ENCODE results near the gene BACE1.

Gene BACE1

GRCh38 chr11:117305145-117305544, 10.9 kb downstream of the BACE1 start:
- DNase-seq = no peak

- peak; percentile 65 for DNase-seq
Observed at GRCh38 chr11:117303646-117304315, 12.3 kb downstream of the BACE1 start.

- DNase-seq = no peak
Observed at GRCh38 chr11:117303101-117303500, 13.0 kb downstream of the BACE1 start.

- DNase-seq = no peak
Observed at GRCh38 chr11:117302228-117302627, 13.8 kb downstream of the BACE1 start.

- DNase-seq = no peak
Observed at GRCh38 chr11:117300773-117301172, 15.3 kb downstream of the BACE1 start.

GRCh38 chr11:117300283-117300663, 15.8 kb downstream of the BACE1 start:
- no peak for DNase-seq

GRCh38 chr11:117299351-117300282, 16.4 kb downstream of the BACE1 start:
- DNase-seq = no peak

GRCh38 chr11:117298195-117298594, 17.9 kb downstream of the BACE1 start:
- DNase-seq = no peak

- no peak for DNase-seq
Observed at GRCh38 chr11:117296881-117297280, 19.2 kb downstream of the BACE1 start.

GRCh38 chr11:117295438-117296137, 20.5 kb downstream of the BACE1 start:
- no peak for DNase-seq

- DNase-seq = no peak
Observed at GRCh38 chr11:117292616-117293015, 23.4 kb downstream of the BACE1 start.

- DNase-seq = no peak
Observed at GRCh38 chr11:117290809-117291396, 25.2 kb downstream of the BACE1 start, which contains the start of gene BACE1-AS. Gene BACE1-AS (plus strand): TSS chr11:117291346.

GRCh38 chr11:117289795-117290194, 26.3 kb downstream of the BACE1 start:
- no peak for DNase-seq

- DNase-seq = no peak
Observed at GRCh38 chr11:117287668-117288067, 28.4 kb downstream of the BACE1 start.

- no peak for DNase-seq
Observed at GRCh38 chr11:117286588-117286987, 29.5 kb downstream of the BACE1 start.

- no peak for DNase-seq
Observed at GRCh38 chr11:117284053-117284452, 32.0 kb downstream of the BACE1 start.

GRCh38 chr11:117282956-117283355, 33.1 kb downstream of the BACE1 start:
- no peak for DNase-seq

GRCh38 chr11:117281869-117282268, 34.2 kb downstream of the BACE1 start:
- no peak for DNase-seq

- DNase-seq = no peak
Observed at GRCh38 chr11:117281159-117281558, 34.9 kb downstream of the BACE1 start.

- DNase-seq = no peak
Observed at GRCh38 chr11:117279711-117280376, 36.2 kb downstream of the BACE1 start.

- no peak for DNase-seq
Observed at GRCh38 chr11:117278347-117278746, 37.7 kb downstream of the BACE1 start.

GRCh38 chr11:117273550-117274289, 42.3 kb downstream of the BACE1 start:
- peak; percentile 2 for DNase-seq

Measured in inflammatory macrophage treated with lipopolysaccharide for 4 hours (primary cell).